ENCODE measurements around the gene SLC9B2. TPM values are rescaled to one million over a fixed set of nuclear protein-coding genes. Genes with fewer than 3 reads are reported as not detected.
A peak's percentile ranks its signal among the peaks of the same experiment; 100 is the strongest.

SLC9B2 gene
- total and polyA plus RNA-seq, 2 donors from 2014 or later, result 0.80 to 6.0 TPM

- Histone ChIP-seq H3K4me1 (ENCODE audit: control insufficient read depth in 2 of 3, insufficient read depth in 2 of 3, low read depth in 1 of 3, low read length in 3 of 3) (no peaks in the 10 kb centered on the region), H3K4me3 (ENCODE audit: low read length in 3 of 3) (no peak overlapping the region), H3K9me3 (ENCODE audit: control insufficient read depth in 2 of 3, insufficient read depth in 1 of 3, low read length in 3 of 3) (no peaks in the 10 kb centered on the region), H3K36me3 (ENCODE audit: control insufficient read depth in 2 of 3, insufficient read depth in 3 of 3, low read length in 3 of 3) (peaks cover 14 to 42% (median 42%) of the 10 kb centered on the region in 3 donors), H3K27ac (ENCODE audit: low read depth in 2 of 2, low read length in 2 of 2) (no peak overlapping the region), H3K9ac (ENCODE audit: low read length in 3 of 3) (no peak overlapping the region), H3K27me3 (ENCODE audit: control insufficient read depth, insufficient read depth, low read length) (no peaks in the 10 kb centered on the region)
- intact Hi-C loops (cut with DNase I), result no loop called here
- peak in 2 of 5 donors; percentile 68 to 80 for DNase-seq
- TF ChIP-seq CTCF (IDR thresholded peaks at IDR 0.05; ENCODE audit: borderline replicate concordance, extremely low read depth, insufficient read depth), result peak; percentile 54
- no peak for FAIRE-seq
These were observed 15.2 kb upstream of the SLC9B2 start for GRCh38 chr4:103091601-103092223.

GRCh38 chr4:103089481-103089880 is 12.9 kb upstream of the SLC9B2 start:
- no peak for TF ChIP-seq CTCF (IDR thresholded peaks at IDR 0.05; ENCODE audit: borderline replicate concordance, extremely low read depth, insufficient read depth)
- intact Hi-C loops (cut with DNase I), result no loop called here
- peaks cover 16 to 60% (median 53%) of the 10 kb centered on the region in 3 donors for H3K36me3 ChIP-seq (ENCODE audit: control insufficient read depth in 2 of 3, insufficient read depth in 3 of 3, low read length in 3 of 3)
- H3K9ac ChIP-seq (ENCODE audit: low read length in 3 of 3), result no peak overlapping the region
- no peak for DNase-seq
- no peaks in the 10 kb centered on the region for H3K9me3 ChIP-seq (ENCODE audit: control insufficient read depth in 2 of 3, insufficient read depth in 1 of 3, low read length in 3 of 3)
- H3K4me3 ChIP-seq (ENCODE audit: low read length in 3 of 3), result no peak overlapping the region
- no peaks in the 10 kb centered on the region for H3K27me3 ChIP-seq (ENCODE audit: control insufficient read depth, insufficient read depth, low read length)
- H3K4me1 ChIP-seq (ENCODE audit: control insufficient read depth in 2 of 3, insufficient read depth in 2 of 3, low read depth in 1 of 3, low read length in 3 of 3), result no peaks in the 10 kb centered on the region
- H3K27ac ChIP-seq (ENCODE audit: low read depth in 2 of 2, low read length in 2 of 2), result no peak overlapping the region
- no peak for FAIRE-seq

GRCh38 chr4:103086551-103086950 is 10.0 kb upstream of the SLC9B2 start:
- DNase-seq (no peak), FAIRE-seq (no peak)
- H3K27me3 ChIP-seq (ENCODE audit: control insufficient read depth, insufficient read depth, low read length), result no peaks in the 10 kb centered on the region
- no peak overlapping the region for H3K4me3 ChIP-seq (ENCODE audit: low read length in 3 of 3)
- H3K9me3 ChIP-seq (ENCODE audit: control insufficient read depth in 2 of 3, insufficient read depth in 1 of 3, low read length in 3 of 3), result no peaks in the 10 kb centered on the region
- H3K36me3 ChIP-seq (ENCODE audit: control insufficient read depth in 2 of 3, insufficient read depth in 3 of 3, low read length in 3 of 3), result peaks cover 19 to 65% (median 54%) of the 10 kb centered on the region in 3 donors
- no peak for TF ChIP-seq CTCF (IDR thresholded peaks at IDR 0.05; ENCODE audit: borderline replicate concordance, extremely low read depth, insufficient read depth)
- H3K27ac ChIP-seq (ENCODE audit: low read depth in 2 of 2, low read length in 2 of 2), result no peak overlapping the region
- H3K4me1 ChIP-seq (ENCODE audit: control insufficient read depth in 2 of 3, insufficient read depth in 2 of 3, low read depth in 1 of 3, low read length in 3 of 3), result no peaks in the 10 kb centered on the region
- no peak overlapping the region for H3K9ac ChIP-seq (ENCODE audit: low read length in 3 of 3)
- intact Hi-C loops (cut with DNase I), result no loop called here
